ENCODE results near the gene GNAQ. TPM values are rescaled to one million over a fixed set of nuclear protein-coding genes. Genes with fewer than 3 reads are reported as not detected.

The GNAQ gene
- total and polyA plus RNA-seq, 2 of the 13 experiments (the other 11 are each of a cell fraction or from before 2014, with no cell fraction given) = 16.5 to 17.7 TPM

- CTCF ChIA-PET (ENCODE audit: low intra/inter-chr PET ratio, low total read pairs) = no interaction called here
Observed at GRCh38 chr9:77738932-77739331, 292.7 kb downstream of the GNAQ start.

GRCh38 chr9:77735494-77735893 is 296.1 kb downstream of the GNAQ start:
- Histone ChIP-seq H3K27me3 (ENCODE audit: control insufficient read depth in 1 of 2, insufficient read depth in 2 of 2, low read length in 2 of 2) (no peaks in the 10 kb centered on the region), H3K79me2 (ENCODE audit: insufficient read depth, low read length) (no peaks in the 10 kb centered on the region), H3K4me3 (replicated peaks in 1 of 3; ENCODE audit: insufficient read depth in 1 of 3, low read depth in 2 of 3, low read length in 3 of 3) (no peak overlapping the region), H3K4me2 (ENCODE audit: low read depth, low read length) (no peak overlapping the region), H3K9ac (ENCODE audit: insufficient read depth, low read depth, low read length) (no peak overlapping the region), H3K36me3 (replicated peaks in 1 of 2; ENCODE audit: control insufficient read depth in 1 of 2, insufficient read depth in 2 of 2, low read length in 2 of 2) (no peaks in the 10 kb centered on the region; a peak in 1 of 5 replicates), H3K4me1 (ENCODE audit: insufficient read depth, low read length) (no peaks in the 10 kb centered on the region), H2AFZ (ENCODE audit: low read length) (no peak overlapping the region), H3K27ac (ENCODE audit: extremely low read length, insufficient read depth, low read length) (no peak overlapping the region), H4K20me1 (ENCODE audit: insufficient read depth, low read length) (no peaks in the 10 kb centered on the region), H3K9me3 (ENCODE audit: low read length) (no peaks in the 10 kb centered on the region)
- WGBS (ENCODE audit: low lambda C conversion rate) = 97% methylated on average over 4 of the region's 5 CpGs
- intact Hi-C loops (cut with micrococcal nuclease; ENCODE audit: unreplicated experiment) (no loop called here), in situ Hi-C loops (cut with HindIII; ENCODE audit: extremely low pct_ligation_motif_present, low pct_unique_long_range_greater_than_20kb) (no loop called here)
- FAIRE-seq (no peak), DNase-seq (ENCODE audit: low spot score) (no peak), ATAC-seq (no peak)
- ChIA-PET POLR2A (no interaction called here), CTCF (ENCODE audit: low intra/inter-chr PET ratio, low total read pairs) (no interaction called here)
- BruUV-seq (replicated peaks) = no TSS peak
- TF ChIP-seq TCF12 (IDR thresholded peaks at IDR 0.05) = no peak
- TF ChIP-seq TCF12 (CRISPR knock-in tag; IDR thresholded peaks at IDR 0.05) = no peak

More at GRCh38 chr9:77738932-77739331, 292.7 kb downstream of the GNAQ start:
- H2AFZ ChIP-seq (ENCODE audit: low read length) = no peak overlapping the region
- DNase-seq (ENCODE audit: low spot score) (no peak), ATAC-seq (no peak), FAIRE-seq (no peak)
- no peak overlapping the region for H3K4me3 ChIP-seq (replicated peaks in 1 of 3; ENCODE audit: insufficient read depth in 1 of 3, low read depth in 2 of 3, low read length in 3 of 3)
- BruUV-seq (replicated peaks) = no TSS peak
- no peaks in the 10 kb centered on the region for H4K20me1 ChIP-seq (ENCODE audit: insufficient read depth, low read length)
- no peaks in the 10 kb centered on the region; a peak in 1 of 5 replicates for H3K36me3 ChIP-seq (replicated peaks in 1 of 2; ENCODE audit: control insufficient read depth in 1 of 2, insufficient read depth in 2 of 2, low read length in 2 of 2)
- no peaks in the 10 kb centered on the region for H3K27me3 ChIP-seq (ENCODE audit: control insufficient read depth in 1 of 2, insufficient read depth in 2 of 2, low read length in 2 of 2)
- no peak for TF ChIP-seq IRF1 (CRISPR knock-in tag; IDR thresholded peaks at IDR 0.05; ENCODE audit: low read depth)
- no peak for TF ChIP-seq XBP1 (CRISPR knock-in tag; IDR thresholded peaks at IDR 0.05)
- TF ChIP-seq ZBTB8A (CRISPR knock-in tag; IDR thresholded peaks at IDR 0.05; ENCODE audit: borderline replicate concordance, low read depth) = no peak
- TF ChIP-seq KAT7 (CRISPR knock-in tag; IDR thresholded peaks at IDR 0.05; ENCODE audit: borderline replicate concordance) = no peak
- no peak for TF ChIP-seq ZFX (CRISPR knock-in tag; IDR thresholded peaks at IDR 0.05; ENCODE audit: low read depth)
- TF ChIP-seq FOXM1 (CRISPR knock-in tag; IDR thresholded peaks at IDR 0.05) = no peak
- no peak for TF ChIP-seq ZNF589 (CRISPR knock-in tag; conservative IDR thresholded peaks at IDR 0.05)
- TF ChIP-seq TSC22D2 (CRISPR knock-in tag; IDR thresholded peaks at IDR 0.05; ENCODE audit: borderline replicate concordance) = no peak
- no peak for TF ChIP-seq POLR2G (IDR thresholded peaks at IDR 0.05; ENCODE audit: low read depth, low read length)
- TF ChIP-seq ZFP82 (CRISPR knock-in tag; IDR thresholded peaks at IDR 0.05; ENCODE audit: borderline replicate concordance) = no peak
- no peak for TF ChIP-seq CAMTA2 (CRISPR knock-in tag; IDR thresholded peaks at IDR 0.05; ENCODE audit: borderline replicate concordance)
- no peaks in the 10 kb centered on the region for H3K4me1 ChIP-seq (ENCODE audit: insufficient read depth, low read length)
- no peak overlapping the region for H3K27ac ChIP-seq (ENCODE audit: extremely low read length, insufficient read depth, low read length)
- in situ Hi-C loops (cut with HindIII; ENCODE audit: extremely low pct_ligation_motif_present, low pct_unique_long_range_greater_than_20kb) (no loop called here), intact Hi-C loops (cut with micrococcal nuclease; ENCODE audit: unreplicated experiment) (no loop called here)
- no peak overlapping the region for H3K4me2 ChIP-seq (ENCODE audit: low read depth, low read length)
- POLR2A ChIA-PET = no interaction called here
- 95% methylated on average over 4 of the region's 4 CpGs for WGBS (ENCODE audit: low lambda C conversion rate)
- no peaks in the 10 kb centered on the region for H3K9me3 ChIP-seq (ENCODE audit: low read length)
- no peaks in the 10 kb centered on the region for H3K79me2 ChIP-seq (ENCODE audit: insufficient read depth, low read length)
- H3K9ac ChIP-seq (ENCODE audit: insufficient read depth, low read depth, low read length) = no peak overlapping the region

Data from HepG2 (cell line).